Transverse colon (tissue), 4 donors: Measurements from ENCODE around the gene SULT1C3. TPM values are rescaled to one million over a fixed set of nuclear protein-coding genes. Genes with fewer than 3 reads are reported as not detected.

Experiments used
- DNase-seq: peaks from one replicate; pipeline ENCODE4 v3.0.0-alpha.2; 2019
- H3K27ac ChIP-seq, 4 donors: fragments of 200-600 bp; sonication (generic); 2 replicates each; pipeline ENCODE4 v1.5.1; 2016 to 2018; ENCODE audit warnings: inconsistent platforms in 4 of 4
- H3K27me3 ChIP-seq: fragments of 200-600 bp; sonication (generic); 2 replicates; pipeline ENCODE4 v1.5.1; 2017; ENCODE audit warnings: inconsistent platforms
- H3K36me3 ChIP-seq, 4 donors: fragments of 200-600 bp; sonication (generic); 2 replicates each; pipeline ENCODE4 v1.5.1; 2017 to 2019; ENCODE audit warnings: inconsistent platforms in 4 of 4
- H3K4me1 ChIP-seq, 4 donors: fragments of 200-600 bp; sonication (generic); 2 replicates each; pipeline ENCODE4 v1.5.1; 2017 to 2020; ENCODE audit warnings: inconsistent platforms in 4 of 4
- H3K4me3 ChIP-seq, 4 donors: fragments of 200-600 bp; sonication (generic); 1 replicate in 1 of 4; 2 replicates in 3 of 4; pipeline versions ENCODE4 v1.5.1 to v1.6.1; 2017 to 2019; ENCODE audit warnings: inconsistent platforms in 4 of 4
- H3K9me3 ChIP-seq, 2 donors: fragments of 200-600 bp; sonication (generic); 2 replicates each; pipeline ENCODE4 v1.5.1; 2017 to 2019; ENCODE audit warnings: inconsistent platforms in 2 of 2
- EP300 ChIP-seq: sonication (generic); formaldehyde crosslinking; IDR thresholded peaks from one replicate; pipeline ENCODE4 v1.6.1; 2017; ENCODE audit warnings: antibody characterized with exemption, low read depth
- POLR2A ChIP-seq: fragments of 450-650 bp; IDR thresholded peaks from one replicate; pipeline ENCODE4 v1.6.1; 2016; ENCODE audit warnings: antibody characterized with exemption, mild to moderate bottlenecking, moderate library complexity
- POLR2AphosphoS5 ChIP-seq, 3 donors: sonication (generic); formaldehyde crosslinking; IDR thresholded peaks; one replicate each; pipeline ENCODE4 v1.6.1; 2016; ENCODE audit warnings: antibody characterized with exemption in 3 of 3
- WGBS, 2 donors: methylation state at CpG; one replicate each; pipeline ENCODE4 v1.1.5; 2018; ENCODE audit warnings: low coverage in 1 of 2; 5-methylcytosine and 5-hydroxymethylcytosine counted together
- in situ Hi-C, 4 donors: fragments of 200-750 bp; cut with MboI; loops; one replicate each; pipeline versions ENCODE4 v1.15.0 to v1.15.1; 2017; ENCODE audit warnings: low sequenced_read_pairs in 3 of 4, low pct_ligation_motif_present in 1 of 4, low pct_unique_long_range_greater_than_20kb in 1 of 4
- intact Hi-C: fragments of 100-400 bp; cut with DNase I; formaldehyde crosslinking; loops from one replicate; pipeline ENCODE4 v1.15.1; 2023; ENCODE audit warnings: low total_unique reads
- total RNA-seq, 4 donors: library from RNA; depleted of rRNA; stranded (reverse); fragments of >200 nt; gene quantifications; one replicate each; pipeline ENCODE4 v1.1.0, GENCODE V29; 2016
- TF ChIP-seq, protein P1 (sequence below), 5 experiments: fragments of 200-600 bp in 3 of 5; fragments of 450-650 bp in 2 of 5; sonication (generic) in 3 of 5; IDR thresholded peaks; 1 replicate in 2 of 5; 2 replicates in 3 of 5; pipeline ENCODE4 v1.5.1; 2016 to 2017; ENCODE audit warnings: antibody characterized with exemption in 5 of 5, inconsistent platforms in 3 of 5, mild to moderate bottlenecking in 2 of 5, moderate library complexity in 1 of 5

SULT1C3 gene
- total RNA-seq, 4 donors from 2014 or later = not detected

DNA sequence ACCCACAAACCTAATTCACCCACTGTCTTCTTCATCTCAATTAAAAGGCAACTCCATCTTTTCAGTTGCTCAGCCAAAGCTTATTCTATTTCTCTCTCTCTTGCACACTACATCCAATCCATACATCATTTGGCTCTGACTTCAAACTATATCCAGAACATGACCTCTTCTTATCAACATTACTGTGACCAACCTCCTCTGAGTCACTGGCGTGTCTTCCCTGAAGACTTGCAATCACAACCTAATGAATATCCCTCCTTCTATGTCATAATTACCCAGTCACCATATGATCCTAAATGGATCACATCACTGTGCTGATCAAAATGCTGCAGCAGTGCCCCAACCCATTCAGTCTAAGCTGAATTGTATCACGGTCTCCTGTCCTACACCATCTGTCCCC lies 22.6 kb upstream of the SULT1C3 start:
- 85 to 94% methylated on average over 2 of the region's 2 CpGs for WGBS, 2 donors
- intact Hi-C loops (no loop called here), in situ Hi-C loops (loop anchor here in 2 of 4 donors (25.0 kb wide), 1 partner anchor 370 kb away; no protein-coding TSS in a partner anchor)
- H3K27ac ChIP-seq = no peak overlapping the region
- TF ChIP-seq POLR2AphosphoS5 (IDR thresholded peaks at IDR 0.05) (no peak), POLR2A (no peak), EP300 (no peak)
- TF ChIP-seq, protein P1, sequence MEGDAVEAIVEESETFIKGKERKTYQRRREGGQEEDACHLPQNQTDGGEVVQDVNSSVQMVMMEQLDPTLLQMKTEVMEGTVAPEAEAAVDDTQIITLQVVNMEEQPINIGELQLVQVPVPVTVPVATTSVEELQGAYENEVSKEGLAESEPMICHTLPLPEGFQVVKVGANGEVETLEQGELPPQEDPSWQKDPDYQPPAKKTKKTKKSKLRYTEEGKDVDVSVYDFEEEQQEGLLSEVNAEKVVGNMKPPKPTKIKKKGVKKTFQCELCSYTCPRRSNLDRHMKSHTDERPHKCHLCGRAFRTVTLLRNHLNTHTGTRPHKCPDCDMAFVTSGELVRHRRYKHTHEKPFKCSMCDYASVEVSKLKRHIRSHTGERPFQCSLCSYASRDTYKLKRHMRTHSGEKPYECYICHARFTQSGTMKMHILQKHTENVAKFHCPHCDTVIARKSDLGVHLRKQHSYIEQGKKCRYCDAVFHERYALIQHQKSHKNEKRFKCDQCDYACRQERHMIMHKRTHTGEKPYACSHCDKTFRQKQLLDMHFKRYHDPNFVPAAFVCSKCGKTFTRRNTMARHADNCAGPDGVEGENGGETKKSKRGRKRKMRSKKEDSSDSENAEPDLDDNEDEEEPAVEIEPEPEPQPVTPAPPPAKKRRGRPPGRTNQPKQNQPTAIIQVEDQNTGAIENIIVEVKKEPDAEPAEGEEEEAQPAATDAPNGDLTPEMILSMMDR (IDR thresholded peaks at IDR 0.05) = no peak
- DNase-seq = no peak
- peaks cover 0 to 6% (median 3%) of the 10 kb centered on the region in 4 donors for H3K4me1 ChIP-seq
- no peaks in the 10 kb centered on the region for H3K27me3 ChIP-seq
- no peaks in the 10 kb centered on the region for H3K36me3 ChIP-seq
- no peak overlapping the region for H3K4me3 ChIP-seq
- no peaks in the 10 kb centered on the region for H3K9me3 ChIP-seq

DNA sequence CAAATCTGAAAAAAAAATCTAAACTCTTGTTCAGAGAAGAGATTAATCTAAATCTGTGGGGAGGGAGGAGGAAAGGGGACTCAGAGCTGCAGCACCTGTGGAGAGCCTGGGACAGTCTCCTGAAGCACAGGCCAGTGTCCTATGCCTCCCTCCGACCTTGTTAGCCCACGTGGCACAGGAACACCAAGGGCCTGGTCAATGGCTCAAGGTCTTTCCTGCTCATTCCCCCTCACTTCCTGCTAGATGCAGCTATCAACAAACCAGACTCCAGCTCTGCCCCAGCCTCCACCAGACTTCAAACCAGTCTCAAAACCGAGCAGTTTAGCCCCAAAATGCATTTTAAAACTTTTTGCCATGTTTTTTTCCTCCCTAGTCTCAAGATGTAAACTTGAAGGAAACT lies 20.1 kb upstream of the SULT1C3 start:
- in situ Hi-C loops (loop anchor here in 2 of 4 donors (25.0 kb wide), 1 partner anchor 368 kb away; no protein-coding TSS in a partner anchor), intact Hi-C loops (no loop called here)
- DNase-seq = no peak
- no peak overlapping the region for H3K27ac ChIP-seq
- no peaks in the 10 kb centered on the region for H3K27me3 ChIP-seq
- H3K36me3 ChIP-seq = no peaks in the 10 kb centered on the region
- TF ChIP-seq, protein P1 (IDR thresholded peaks at IDR 0.05) = no peak
- WGBS, 2 donors = 44 to 70% methylated on average over 2 to 3 of the region's 3 CpGs
- peaks cover 0 to 6% (median 3%) of the 10 kb centered on the region in 4 donors for H3K4me1 ChIP-seq
- H3K9me3 ChIP-seq = peaks cover 12 to 14% of the 10 kb centered on the region in 2 donors
- H3K4me3 ChIP-seq = no peak overlapping the region

DNA sequence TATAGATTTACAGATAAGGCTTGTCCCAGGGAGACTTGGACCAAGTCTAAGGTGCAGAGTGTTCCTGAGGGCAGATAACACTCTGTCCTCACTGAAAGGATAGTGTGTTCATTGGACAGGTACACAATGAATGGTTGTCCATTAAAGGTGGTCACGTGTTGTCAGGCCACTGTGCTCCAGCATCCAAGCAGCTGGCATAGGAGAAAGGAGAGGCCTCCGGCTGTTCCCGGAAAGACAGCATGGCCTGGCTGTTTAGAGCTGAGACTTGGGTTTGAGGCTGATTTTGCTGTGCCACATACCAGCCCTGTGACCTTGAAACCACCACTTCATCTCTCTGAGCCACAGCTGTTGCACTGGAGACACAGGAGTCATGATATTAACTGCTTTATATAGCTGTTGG lies 19.6 kb upstream of the SULT1C3 start:
- no peaks in the 10 kb centered on the region for H3K36me3 ChIP-seq
- no peaks in the 10 kb centered on the region for H3K27me3 ChIP-seq
- TF ChIP-seq POLR2AphosphoS5 (IDR thresholded peaks at IDR 0.05) (no peak), POLR2A (no peak), EP300 (no peak)
- TF ChIP-seq, protein P1 (IDR thresholded peaks at IDR 0.05) = no peak
- in situ Hi-C loops = loop anchor here in 2 of 4 donors (25.0 kb wide), 1 partner anchor 367 kb away; no protein-coding TSS in a partner anchor
- no peak for DNase-seq
- peaks cover 0 to 6% (median 3%) of the 10 kb centered on the region in 4 donors for H3K4me1 ChIP-seq
- no peak overlapping the region for H3K4me3 ChIP-seq
- intact Hi-C loops = no loop called here
- peaks cover 12 to 14% of the 10 kb centered on the region in 2 donors for H3K9me3 ChIP-seq
- WGBS, 2 donors = 65 to 100% methylated on average over 2 to 3 of the region's 3 CpGs
- no peak overlapping the region for H3K27ac ChIP-seq

DNA sequence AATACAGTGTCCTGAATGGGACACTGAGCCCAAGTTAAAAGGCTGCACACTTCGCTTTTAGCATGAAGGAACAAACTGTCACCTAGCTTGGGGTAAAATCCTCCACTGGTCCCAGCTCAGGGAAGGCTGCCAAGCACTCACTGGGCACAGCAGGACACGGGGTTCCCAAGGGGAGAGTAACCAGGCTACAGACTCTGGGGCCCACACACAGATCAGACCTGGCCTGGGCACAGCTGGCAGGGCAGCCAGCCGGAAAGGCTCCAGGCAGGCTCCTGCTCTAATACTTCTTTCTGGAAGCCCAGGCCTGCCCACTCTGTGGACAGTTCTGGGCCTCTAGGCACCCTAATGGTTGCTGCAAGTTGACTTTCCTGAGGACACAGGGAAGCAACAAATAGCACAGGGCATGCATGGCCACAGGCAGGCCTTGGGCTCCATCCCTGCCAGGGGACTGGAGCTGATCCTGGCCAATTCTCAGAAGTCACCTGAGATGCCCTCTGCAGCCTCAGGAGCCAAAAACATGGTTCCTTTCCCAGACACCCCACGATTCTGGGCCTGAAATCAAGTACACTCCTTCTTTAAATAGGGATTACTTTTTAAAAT lies 18.7 kb upstream of the SULT1C3 start:
- 67 to 75% methylated on average over 2 to 4 of the region's 4 CpGs for WGBS, 2 donors
- peaks cover 12 to 14% of the 10 kb centered on the region in 2 donors for H3K9me3 ChIP-seq
- intact Hi-C loops (no loop called here), in situ Hi-C loops (loop anchor here in 2 of 4 donors (25.0 kb wide), 1 partner anchor 366 kb away; no protein-coding TSS in a partner anchor)
- H3K27ac ChIP-seq = no peak overlapping the region
- H3K36me3 ChIP-seq = no peaks in the 10 kb centered on the region
- TF ChIP-seq EP300 (no peak), POLR2A (no peak), POLR2AphosphoS5 (IDR thresholded peaks at IDR 0.05) (no peak)
- TF ChIP-seq, protein P1 (IDR thresholded peaks at IDR 0.05) = no peak
- no peaks in the 10 kb centered on the region for H3K27me3 ChIP-seq
- DNase-seq = no peak
- H3K4me1 ChIP-seq = peaks cover 0 to 2% (median under 1%) of the 10 kb centered on the region in 4 donors
- H3K4me3 ChIP-seq = no peak overlapping the region
